Loucy (cell line): ENCODE measurements around the gene SMC1B.

Source experiments
- H2AFZ ChIP-seq: fragments of 200-600 bp; sonication (generic); 2 replicates; pipeline ENCODE4 v1.6.0; 2016; ENCODE audit warnings: antibody characterized with exemption, mild to moderate bottlenecking, low read length, moderate library complexity
- H3F3A ChIP-seq: fragments of 200-600 bp; 2 replicates; pipeline ENCODE4 v1.6.0; 2016; ENCODE audit warnings: antibody characterized with exemption, low read depth, mild to moderate bottlenecking
- H3K27me3 ChIP-seq: fragments of 200-600 bp; sonication (generic); 2 replicates; pipeline ENCODE4 v1.6.1; 2014; ENCODE audit warnings: low read length, mild to moderate bottlenecking; ENCODE audit not compliant: insufficient read depth, poor library complexity, severe bottlenecking
- H3K36me3 ChIP-seq: fragments of 200-600 bp; sonication (generic); 2 replicates; pipeline ENCODE4 v1.6.1; 2016; ENCODE audit warnings: low read length; ENCODE audit not compliant: insufficient read depth
- H3K4me1 ChIP-seq: fragments of 200-600 bp; sonication (generic); 2 replicates; pipeline ENCODE4 v1.5.1; 2014; ENCODE audit warnings: low read length, mild to moderate bottlenecking; ENCODE audit not compliant: insufficient read depth, poor library complexity, severe bottlenecking
- H3K4me2 ChIP-seq: fragments of 200-600 bp; sonication (generic); 2 replicates; pipeline ENCODE4 v1.6.0; 2014; ENCODE audit warnings: antibody characterized with exemption, low read length, low read depth, mild to moderate bottlenecking; ENCODE audit not compliant: poor library complexity, severe bottlenecking
- H3K4me3 ChIP-seq: fragments of 200-600 bp; sonication (generic); 2 replicates; pipeline ENCODE4 v1.5.1; 2014; ENCODE audit warnings: low read length, mild to moderate bottlenecking, mixed read lengths; ENCODE audit not compliant: poor library complexity, severe bottlenecking
- H3K79me2 ChIP-seq: fragments of 200-600 bp; sonication (generic); 2 replicates; pipeline ENCODE4 v1.6.1; 2014; ENCODE audit warnings: low read length; ENCODE audit not compliant: insufficient read depth
- H3K9ac ChIP-seq: fragments of 200-600 bp; sonication (generic); 2 replicates; pipeline ENCODE4 v1.6.0; 2014; ENCODE audit warnings: mild to moderate bottlenecking, low read depth, low read length, moderate library complexity; ENCODE audit not compliant: poor library complexity, severe bottlenecking
- H3K9me2 ChIP-seq: fragments of 200-600 bp; sonication (generic); replicated peaks from 2 replicates; pipeline ENCODE4 v1.6.1; 2016; ENCODE audit warnings: low read depth, low read length, mixed read lengths
- H3K9me3 ChIP-seq: fragments of 200-600 bp; sonication (generic); 2 replicates; pipeline ENCODE4 v1.6.1; 2014; ENCODE audit warnings: mild to moderate bottlenecking, antibody characterized with exemption, low read length, low read depth; ENCODE audit not compliant: insufficient read depth
- H4K20me1 ChIP-seq: fragments of 200-600 bp; sonication (generic); 2 replicates; pipeline ENCODE4 v1.6.0; 2014; ENCODE audit warnings: antibody characterized with exemption, low read length, mild to moderate bottlenecking; ENCODE audit not compliant: insufficient read depth, poor library complexity, severe bottlenecking
- CTCF ChIP-seq: fragments of 200-600 bp; sonication (generic); conservative IDR thresholded peaks from 2 replicates; pipeline ENCODE4 v1.5.1; 2014; ENCODE audit warnings: mild to moderate bottlenecking, antibody characterized with exemption, low read length
- EZH2phosphoT487 ChIP-seq: fragments of 200-600 bp; IDR thresholded peaks from 2 replicates; pipeline ENCODE4 v1.6.1; 2018; ENCODE audit warnings: antibody characterized with exemption, mild to moderate bottlenecking, moderate library complexity, borderline replicate concordance

Gene SMC1B

DNA sequence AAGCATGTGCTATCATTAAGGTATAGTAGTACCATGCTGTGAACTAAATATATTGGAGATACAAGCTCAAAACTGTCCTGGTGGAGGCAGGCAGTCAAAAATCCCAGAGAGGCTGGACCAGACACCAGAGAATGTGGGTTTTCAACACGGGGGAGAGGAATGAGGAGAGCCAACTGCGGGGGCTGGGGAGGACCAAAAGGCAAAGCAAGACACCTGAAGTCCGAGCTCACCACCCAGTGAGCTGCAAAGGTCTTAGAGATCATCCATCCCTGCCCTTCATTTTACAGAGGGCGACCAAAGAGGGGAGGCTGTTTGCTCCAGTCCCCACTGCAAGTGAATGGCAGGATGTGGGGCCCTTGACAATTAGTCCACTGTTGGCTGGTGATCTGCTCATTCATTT, 10.1 kb upstream of the SMC1B start:
- no peaks in the 10 kb centered on the region for H3K36me3 ChIP-seq
- no peaks in the 10 kb centered on the region for H4K20me1 ChIP-seq
- no peak overlapping the region for H3K9ac ChIP-seq
- H3K4me3 ChIP-seq: no peak overlapping the region
- H3K27me3 ChIP-seq: no peaks in the 10 kb centered on the region
- no peaks in the 10 kb centered on the region for H3K9me3 ChIP-seq
- H3K9me2 ChIP-seq: no peaks in the 10 kb centered on the region
- H3K4me1 ChIP-seq: no peaks in the 10 kb centered on the region
- H3K79me2 ChIP-seq: no peaks in the 10 kb centered on the region
- TF ChIP-seq CTCF (no peak), EZH2phosphoT487 (no peak)
- no peaks in the 10 kb centered on the region for H3F3A ChIP-seq
- no peak overlapping the region for H3K4me2 ChIP-seq
- no peak overlapping the region for H2AFZ ChIP-seq

GRCh38 chr22:45422237-45422983, 9.0 kb upstream of the SMC1B start:
- no peak for TF ChIP-seq EZH2phosphoT487
- TF ChIP-seq CTCF: no peak
- H3K4me3 ChIP-seq: no peak overlapping the region

DNA sequence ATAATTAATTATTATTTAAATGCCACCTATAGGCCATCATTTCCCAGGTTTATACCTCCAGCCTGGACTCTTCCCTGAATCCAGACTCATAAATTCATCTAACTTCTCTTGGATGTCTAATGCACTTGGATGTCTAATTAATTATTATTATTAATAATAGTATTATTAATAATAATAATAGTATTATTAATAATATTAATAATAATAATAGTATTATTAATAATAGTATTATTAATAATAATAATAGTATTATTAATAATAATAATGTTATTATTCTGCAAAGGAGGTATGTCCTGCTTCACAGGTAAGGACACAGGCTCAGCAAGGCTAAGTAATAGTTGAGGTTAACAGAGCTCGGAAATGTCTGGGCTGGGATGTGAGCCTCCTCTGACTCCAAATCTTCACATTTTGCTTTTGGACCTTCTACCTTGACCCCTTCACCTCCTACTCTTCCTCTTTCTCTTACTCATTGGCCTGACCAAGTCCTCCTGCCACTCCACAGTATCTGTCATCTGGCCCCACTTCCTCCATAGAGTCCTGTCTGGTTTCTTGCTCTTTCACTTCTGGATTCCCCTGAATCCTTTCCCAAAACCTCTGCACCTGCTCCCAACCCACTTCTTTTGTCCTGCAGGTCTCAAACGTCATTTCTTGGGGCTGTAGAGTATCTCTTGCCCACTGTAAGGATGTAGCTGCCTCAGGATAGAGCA, 8.1 kb upstream of the SMC1B start:
- Histone ChIP-seq H3K4me3 (no peak overlapping the region), H3K36me3 (no peaks in the 10 kb centered on the region), H3K79me2 (no peaks in the 10 kb centered on the region), H3K9me3 (no peaks in the 10 kb centered on the region), H3K9me2 (no peaks in the 10 kb centered on the region), H4K20me1 (no peaks in the 10 kb centered on the region), H2AFZ (no peak overlapping the region), H3K4me2 (no peak overlapping the region), H3K4me1 (no peaks in the 10 kb centered on the region), H3F3A (no peaks in the 10 kb centered on the region), H3K9ac (no peak overlapping the region), H3K27me3 (no peaks in the 10 kb centered on the region)
- no peak for TF ChIP-seq CTCF
- TF ChIP-seq EZH2phosphoT487: no peak

More at GRCh38 chr22:45422237-45422983, 9.0 kb upstream of the SMC1B start:
- Histone ChIP-seq H3K79me2 (no peaks in the 10 kb centered on the region), H3K9me2 (no peaks in the 10 kb centered on the region), H2AFZ (no peak overlapping the region), H3K27me3 (no peaks in the 10 kb centered on the region), H4K20me1 (no peaks in the 10 kb centered on the region), H3K36me3 (no peaks in the 10 kb centered on the region), H3K9me3 (no peaks in the 10 kb centered on the region), H3F3A (no peaks in the 10 kb centered on the region), H3K4me2 (no peak overlapping the region), H3K4me1 (no peaks in the 10 kb centered on the region), H3K9ac (no peak overlapping the region)
